ENCODE data around the gene CENPV. TPM values are rescaled to one million over a fixed set of nuclear protein-coding genes. Genes with fewer than 3 reads are reported as not detected.
A peak's percentile ranks its signal among the peaks of the same experiment; 100 is the strongest.

The CENPV gene
- total RNA-seq, 1 donor from 2014 or later = 38.8 TPM

DNA sequence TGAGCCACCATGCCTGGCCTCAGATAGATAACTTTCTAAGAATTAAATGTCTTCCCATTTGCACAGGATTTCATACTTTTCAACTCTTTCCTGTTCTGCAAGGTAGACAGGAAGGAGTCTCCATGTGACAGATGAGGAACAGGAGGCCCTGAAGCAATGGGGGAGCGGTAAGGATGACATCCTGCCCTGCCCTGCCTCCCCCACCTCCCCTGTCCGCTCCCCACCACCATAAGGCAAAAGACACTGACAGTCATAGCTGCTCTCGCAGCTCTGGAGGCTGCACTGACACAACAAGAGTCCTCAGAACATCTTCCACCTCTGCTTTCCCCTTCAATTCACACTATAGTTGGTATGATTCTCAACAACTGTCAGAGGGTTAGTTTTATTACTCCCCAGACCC is 9.7 kb downstream of the CENPV start:
- TF ChIP-seq, protein P1, sequence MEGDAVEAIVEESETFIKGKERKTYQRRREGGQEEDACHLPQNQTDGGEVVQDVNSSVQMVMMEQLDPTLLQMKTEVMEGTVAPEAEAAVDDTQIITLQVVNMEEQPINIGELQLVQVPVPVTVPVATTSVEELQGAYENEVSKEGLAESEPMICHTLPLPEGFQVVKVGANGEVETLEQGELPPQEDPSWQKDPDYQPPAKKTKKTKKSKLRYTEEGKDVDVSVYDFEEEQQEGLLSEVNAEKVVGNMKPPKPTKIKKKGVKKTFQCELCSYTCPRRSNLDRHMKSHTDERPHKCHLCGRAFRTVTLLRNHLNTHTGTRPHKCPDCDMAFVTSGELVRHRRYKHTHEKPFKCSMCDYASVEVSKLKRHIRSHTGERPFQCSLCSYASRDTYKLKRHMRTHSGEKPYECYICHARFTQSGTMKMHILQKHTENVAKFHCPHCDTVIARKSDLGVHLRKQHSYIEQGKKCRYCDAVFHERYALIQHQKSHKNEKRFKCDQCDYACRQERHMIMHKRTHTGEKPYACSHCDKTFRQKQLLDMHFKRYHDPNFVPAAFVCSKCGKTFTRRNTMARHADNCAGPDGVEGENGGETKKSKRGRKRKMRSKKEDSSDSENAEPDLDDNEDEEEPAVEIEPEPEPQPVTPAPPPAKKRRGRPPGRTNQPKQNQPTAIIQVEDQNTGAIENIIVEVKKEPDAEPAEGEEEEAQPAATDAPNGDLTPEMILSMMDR (IDR thresholded peaks at IDR 0.05; ENCODE audit: insufficient read depth, low read depth, low read length) = no peak
- TF ChIP-seq EZH2 (IDR thresholded peaks at IDR 0.05; ENCODE audit: insufficient read depth, low read length) = no peak
- no peaks in the 10 kb centered on the region for H3K27me3 Mint-ChIP-seq (ENCODE audit: low read depth, unreplicated experiment)
- H3K9me3 ChIP-seq (ENCODE audit: insufficient read depth, low read depth, low read length) = no peaks in the 10 kb centered on the region
- no peak overlapping the region for H3K4me3 Mint-ChIP-seq (ENCODE audit: unreplicated experiment)
- H3K36me3 ChIP-seq (ENCODE audit: insufficient read depth, low read length) = peaks cover 10% of the 10 kb centered on the region
- no peak overlapping the region for H3K9ac ChIP-seq (ENCODE audit: low read length)
- no peak overlapping the region for H3K4me2 ChIP-seq (ENCODE audit: low read length)
- H3K27ac ChIP-seq (ENCODE audit: low read depth, low read length) = no peak overlapping the region
- H2AFZ ChIP-seq (ENCODE audit: low read depth, low read length) = no peak overlapping the region
- no peaks in the 10 kb centered on the region for H3K79me2 ChIP-seq (ENCODE audit: insufficient read depth, low read length)
- no peaks in the 10 kb centered on the region for H4K20me1 ChIP-seq (ENCODE audit: insufficient read depth, low read length)
- H3K4me1 ChIP-seq (ENCODE audit: insufficient read depth, low read length) = peaks cover 4% of the 10 kb centered on the region
- H3K27ac Mint-ChIP-seq (ENCODE audit: unreplicated experiment) = no peak overlapping the region
- FAIRE-seq = no peak
- peaks cover 8% of the 10 kb centered on the region for H3K36me3 Mint-ChIP-seq (ENCODE audit: low read depth, unreplicated experiment)
- no peaks in the 10 kb centered on the region for H3K27me3 ChIP-seq (ENCODE audit: insufficient read depth, low read length)
- no peak overlapping the region for H3K4me3 ChIP-seq (ENCODE audit: insufficient read depth, low read depth, low read length)
- DNase-seq (ENCODE audit: low read depth) = no peak
- no peaks in the 10 kb centered on the region for H3K4me1 Mint-ChIP-seq (ENCODE audit: low read depth, unreplicated experiment)
- no peaks in the 10 kb centered on the region for H3K9me3 Mint-ChIP-seq (ENCODE audit: unreplicated experiment)

DNA sequence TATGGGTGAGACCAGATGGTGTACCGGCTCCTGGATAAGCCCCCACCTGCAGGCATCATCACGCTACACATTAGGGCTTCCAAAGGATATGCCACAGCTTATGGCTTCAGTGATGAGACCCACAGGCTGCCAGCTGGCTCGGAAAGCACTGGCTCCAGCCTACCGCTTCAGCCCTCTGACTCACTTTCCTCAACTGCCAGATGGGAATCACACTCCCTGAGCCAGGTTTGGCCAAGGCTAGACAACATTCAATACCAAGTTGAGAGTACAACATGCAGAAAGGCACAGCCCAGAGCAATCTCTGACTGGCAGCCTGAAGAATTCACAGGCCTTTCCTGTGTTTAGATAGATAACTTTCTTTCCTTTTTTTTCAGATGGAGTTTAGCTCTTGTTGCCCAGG is 10.3 kb downstream of the CENPV start:
- H3K4me2 ChIP-seq (ENCODE audit: low read length) = no peak overlapping the region
- H3K9me3 ChIP-seq (ENCODE audit: insufficient read depth, low read depth, low read length) = no peaks in the 10 kb centered on the region
- TF ChIP-seq, protein P1 (IDR thresholded peaks at IDR 0.05; ENCODE audit: insufficient read depth, low read depth, low read length) = no peak
- TF ChIP-seq EZH2 (IDR thresholded peaks at IDR 0.05; ENCODE audit: insufficient read depth, low read length) = no peak
- H3K4me3 ChIP-seq (ENCODE audit: insufficient read depth, low read depth, low read length) = no peak overlapping the region
- H3K9me3 Mint-ChIP-seq (ENCODE audit: unreplicated experiment) = no peaks in the 10 kb centered on the region
- no peak overlapping the region for H3K27ac ChIP-seq (ENCODE audit: low read depth, low read length)
- H3K4me3 Mint-ChIP-seq (ENCODE audit: unreplicated experiment) = no peak overlapping the region
- FAIRE-seq (no peak), DNase-seq (ENCODE audit: low read depth) (peak; percentile 66)
- peaks cover 4% of the 10 kb centered on the region for H3K4me1 ChIP-seq (ENCODE audit: insufficient read depth, low read length)
- no peak overlapping the region for H3K9ac ChIP-seq (ENCODE audit: low read length)
- no peak overlapping the region for H2AFZ ChIP-seq (ENCODE audit: low read depth, low read length)
- peaks cover 8% of the 10 kb centered on the region for H3K36me3 Mint-ChIP-seq (ENCODE audit: low read depth, unreplicated experiment)
- H3K79me2 ChIP-seq (ENCODE audit: insufficient read depth, low read length) = no peaks in the 10 kb centered on the region
- no peaks in the 10 kb centered on the region for H3K27me3 ChIP-seq (ENCODE audit: insufficient read depth, low read length)
- H3K27ac Mint-ChIP-seq (ENCODE audit: unreplicated experiment) = no peak overlapping the region
- peaks cover 10% of the 10 kb centered on the region for H3K36me3 ChIP-seq (ENCODE audit: insufficient read depth, low read length)
- no peaks in the 10 kb centered on the region for H3K27me3 Mint-ChIP-seq (ENCODE audit: low read depth, unreplicated experiment)
- no peaks in the 10 kb centered on the region for H3K4me1 Mint-ChIP-seq (ENCODE audit: low read depth, unreplicated experiment)
- H4K20me1 ChIP-seq (ENCODE audit: insufficient read depth, low read length) = no peaks in the 10 kb centered on the region

DNA sequence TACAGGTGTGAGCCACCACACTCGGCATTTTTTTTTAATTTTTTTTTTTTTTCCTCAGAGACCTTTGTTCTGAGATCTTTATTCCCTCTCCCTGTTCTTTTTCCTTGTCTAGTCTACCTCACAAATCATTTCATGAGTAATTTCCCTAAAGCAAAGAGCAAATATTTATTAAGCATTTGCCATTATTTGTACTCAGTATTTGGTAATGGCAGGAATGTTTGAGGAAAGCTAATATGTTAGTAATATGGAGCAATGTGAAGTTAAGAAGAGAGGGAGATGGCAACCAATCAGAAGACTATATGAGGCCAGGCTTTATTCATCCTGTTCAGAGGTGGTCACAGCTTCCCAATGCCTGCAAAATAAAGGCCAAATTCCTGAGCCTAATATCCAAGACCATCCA is 13.3 kb downstream of the CENPV start:
- H3K4me2 ChIP-seq (ENCODE audit: low read length) = no peak overlapping the region
- no peak overlapping the region for H3K27ac Mint-ChIP-seq (ENCODE audit: unreplicated experiment)
- no peaks in the 10 kb centered on the region for H4K20me1 ChIP-seq (ENCODE audit: insufficient read depth, low read length)
- H2AFZ ChIP-seq (ENCODE audit: low read depth, low read length) = no peak overlapping the region
- FAIRE-seq (no peak), DNase-seq (ENCODE audit: low read depth) (no peak)
- H3K27ac ChIP-seq (ENCODE audit: low read depth, low read length) = no peak overlapping the region
- no peak overlapping the region for H3K4me3 Mint-ChIP-seq (ENCODE audit: unreplicated experiment)
- TF ChIP-seq EZH2 (IDR thresholded peaks at IDR 0.05; ENCODE audit: insufficient read depth, low read length) = no peak
- TF ChIP-seq, protein P1 (IDR thresholded peaks at IDR 0.05; ENCODE audit: insufficient read depth, low read depth, low read length) = no peak
- H3K36me3 Mint-ChIP-seq (ENCODE audit: low read depth, unreplicated experiment) = peaks cover 8% of the 10 kb centered on the region
- H3K79me2 ChIP-seq (ENCODE audit: insufficient read depth, low read length) = no peaks in the 10 kb centered on the region
- no peaks in the 10 kb centered on the region for H3K9me3 ChIP-seq (ENCODE audit: insufficient read depth, low read depth, low read length)
- H3K36me3 ChIP-seq (ENCODE audit: insufficient read depth, low read length) = peaks cover 3% of the 10 kb centered on the region
- no peak overlapping the region for H3K4me3 ChIP-seq (ENCODE audit: insufficient read depth, low read depth, low read length)
- no peaks in the 10 kb centered on the region for H3K4me1 Mint-ChIP-seq (ENCODE audit: low read depth, unreplicated experiment)
- no peak overlapping the region for H3K9ac ChIP-seq (ENCODE audit: low read length)
- H3K27me3 Mint-ChIP-seq (ENCODE audit: low read depth, unreplicated experiment) = no peaks in the 10 kb centered on the region
- no peaks in the 10 kb centered on the region for H3K27me3 ChIP-seq (ENCODE audit: insufficient read depth, low read length)
- H3K9me3 Mint-ChIP-seq (ENCODE audit: unreplicated experiment) = no peaks in the 10 kb centered on the region
- peaks cover 4% of the 10 kb centered on the region for H3K4me1 ChIP-seq (ENCODE audit: insufficient read depth, low read length)
